H1 (cell line): ENCODE data around the gene STARD4. TPM values are rescaled to one million over a fixed set of nuclear protein-coding genes. Genes with fewer than 3 reads are reported as not detected.

Experiments
- CTCF ChIA-PET: fragments of 300-600 bp; sonication (Branson Sonifier 250); formaldehyde crosslinking; loops from one replicate; lab custom pipeline; 2021; ENCODE audit not compliant: partially characterized antibody; lab: Charles Lee
- POLR2A ChIA-PET: fragments of 300-600 bp; sonication (Branson Sonifier 250); formaldehyde crosslinking; loops from one replicate; lab custom pipeline; 2021; ENCODE audit warnings: inconsistent platforms; ENCODE audit not compliant: partially characterized antibody; lab: Charles Lee
- DNase-seq, 2 experiments: peaks; one replicate each; pipeline versions ENCODE4 v3.0.0 to v3.0.0-alpha.2; 2010 to 2022; ENCODE audit warnings: low spot score in 2 of 2, low read depth in 1 of 2, mixed read lengths in 1 of 2
- FAIRE-seq: peaks from 2 replicates; lab custom pipeline; 2011; peaks lifted over from hg19 to GRCh38; lab: Jason Lieb, UNC
- H2AFZ ChIP-seq: 2 replicates; pipeline ENCODE4 v1.8.1; 2012; ENCODE audit warnings: low read length, inconsistent platforms
- H2AK5ac ChIP-seq: 2 replicates; pipeline ENCODE4 v1.6.1; 2013; ENCODE audit warnings: low read depth, low read length
- H2BK120ac ChIP-seq: replicated peaks from 2 replicates; pipeline ENCODE3; 2013; ENCODE audit warnings: low read depth, low read length, inconsistent platforms
- H2BK12ac ChIP-seq: 2 replicates; pipeline ENCODE4 v1.6.1; 2013; ENCODE audit warnings: low read depth, low read length
- H2BK15ac ChIP-seq: 2 replicates; pipeline ENCODE4 v1.6.1; 2013; ENCODE audit warnings: low read length
- H2BK20ac ChIP-seq: 2 replicates; pipeline ENCODE4 v1.6.1; 2013; ENCODE audit warnings: low read length
- H2BK5ac ChIP-seq: 2 replicates; pipeline ENCODE4 v1.6.1; 2013; ENCODE audit warnings: low read depth, low read length
- H3K14ac ChIP-seq: 2 replicates; pipeline ENCODE4 v1.6.1; 2013; ENCODE audit warnings: inconsistent platforms; ENCODE audit not compliant: insufficient read length
- H3K18ac ChIP-seq: 2 replicates; pipeline ENCODE4 v1.6.1; 2013; ENCODE audit warnings: low read length; ENCODE audit errors: extremely low read depth
- H3K23ac ChIP-seq: 2 replicates; pipeline ENCODE4 v1.6.1; 2013; ENCODE audit warnings: inconsistent platforms; ENCODE audit not compliant: insufficient read length
- H3K23me2 ChIP-seq: 2 replicates; pipeline ENCODE4 v1.6.1; 2013; ENCODE audit warnings: low read depth, low read length
- H3K27ac ChIP-seq: 2 replicates; pipeline ENCODE4 v1.6.1; 2011; ENCODE audit warnings: low read depth, low read length, inconsistent platforms
- H3K27me3 ChIP-seq, 4 experiments: replicated peaks in 1 of 4; 1 replicate in 1 of 4; 2 replicates in 3 of 4; pipeline versions ENCODE4 v1.6.1 to v1.8.1; 2011 to 2013; ENCODE audit warnings: low read length in 3 of 4, mild to moderate bottlenecking in 3 of 4, inconsistent platforms in 2 of 4, mixed read lengths in 2 of 4, moderate library complexity in 1 of 4; ENCODE audit not compliant: control insufficient read depth in 3 of 4, insufficient read depth in 3 of 4; ENCODE audit errors: extremely low read depth in 1 of 4
- H3K36me3 ChIP-seq, 4 experiments: 2 replicates each; pipeline versions ENCODE4 v1.6.1 to v1.8.1; 2011 to 2013; ENCODE audit warnings: mild to moderate bottlenecking in 4 of 4, low read length in 3 of 4, moderate library complexity in 2 of 4, control low read depth in 1 of 4, inconsistent platforms in 1 of 4; ENCODE audit not compliant: insufficient read depth in 4 of 4, control insufficient read depth in 2 of 4
- H3K4ac ChIP-seq: replicated peaks from 2 replicates; pipeline ENCODE3; 2013; ENCODE audit warnings: low read length, low read depth, mixed read lengths, inconsistent platforms; ENCODE audit not compliant: insufficient read length
- H3K4me1 ChIP-seq, 4 experiments: replicated peaks in 1 of 4; 1 replicate in 1 of 4; 2 replicates in 3 of 4; pipeline versions ENCODE4 v1.6.1 to v1.8.1; 2011 to 2013; ENCODE audit warnings: low read length in 3 of 4, inconsistent platforms in 2 of 4, mixed read lengths in 1 of 4; ENCODE audit not compliant: insufficient read depth in 4 of 4, control insufficient read depth in 3 of 4
- H3K4me2 ChIP-seq, 2 experiments: 2 replicates each; pipeline versions ENCODE4 v1.6.1 to v1.8.1; 2011 to 2013; ENCODE audit warnings: low read depth in 2 of 2, low read length in 2 of 2, control low read depth in 1 of 2, inconsistent platforms in 1 of 2, mild to moderate bottlenecking in 1 of 2; ENCODE audit not compliant: insufficient read depth in 1 of 2
- H3K4me3 ChIP-seq, 4 experiments: fragments of 200-600, 300-600 bp in 1 of 4; sonication (generic), shearing (Covaris generic), sonication (Bioruptor Twin) in 1 of 4; 2 replicates each; pipeline versions ENCODE4 v1.5.1 to v1.8.1; 2011 to 2016; ENCODE audit warnings: low read length in 4 of 4, low read depth in 3 of 4, control low read depth in 2 of 4, inconsistent platforms in 2 of 4, mild to moderate bottlenecking in 2 of 4, mixed read lengths in 1 of 4, moderate library complexity in 1 of 4; ENCODE audit not compliant: insufficient read depth in 2 of 4; ENCODE audit errors: extremely low read depth in 1 of 4
- H3K56ac ChIP-seq: replicated peaks from 2 replicates; pipeline ENCODE3; 2013; ENCODE audit warnings: low read depth, mild to moderate bottlenecking, mixed read lengths, low read length, inconsistent platforms; ENCODE audit not compliant: insufficient read length
- H3K79me1 ChIP-seq: 2 replicates; pipeline ENCODE4 v1.6.1; 2013; ENCODE audit warnings: low read depth, low read length, control low read depth
- H3K79me2 ChIP-seq, 2 experiments: 2 replicates each; pipeline versions ENCODE4 v1.6.1 to v1.8.1; 2012 to 2013; ENCODE audit warnings: low read length in 2 of 2, mild to moderate bottlenecking in 2 of 2, inconsistent platforms in 1 of 2; ENCODE audit not compliant: insufficient read depth in 2 of 2, control insufficient read depth in 1 of 2
- H3K9ac ChIP-seq, 4 experiments: replicated peaks in 1 of 4; 1 replicate in 1 of 4; 2 replicates in 3 of 4; pipeline versions ENCODE4 v1.6.1 to v1.8.1; 2011 to 2013; ENCODE audit warnings: low read depth in 3 of 4, low read length in 3 of 4, control low read depth in 2 of 4, mild to moderate bottlenecking in 2 of 4, moderate library complexity in 2 of 4, inconsistent platforms in 1 of 4; ENCODE audit errors: extremely low read depth in 1 of 4
- H3K9me3 ChIP-seq, 2 experiments: 2 replicates each; pipeline versions ENCODE4 v1.6.1 to v1.8.1; 2012 to 2013; ENCODE audit warnings: mild to moderate bottlenecking in 2 of 2, moderate library complexity in 2 of 2, control low read depth in 1 of 2, inconsistent platforms in 1 of 2, low read depth in 1 of 2, low read length in 1 of 2, mixed read lengths in 1 of 2; ENCODE audit not compliant: insufficient read depth in 2 of 2
- H4K20me1 ChIP-seq, 2 experiments: replicated peaks in 1 of 2; 2 replicates each; pipeline versions ENCODE3 to v1.8.1; 2011 to 2013; ENCODE audit warnings: inconsistent platforms in 2 of 2, low read length in 2 of 2, mild to moderate bottlenecking in 1 of 2; ENCODE audit not compliant: insufficient read depth in 2 of 2, control insufficient read depth in 1 of 2
- H4K5ac ChIP-seq: 2 replicates; pipeline ENCODE4 v1.6.1; 2013; ENCODE audit warnings: low read length, low read depth, mixed read lengths, inconsistent platforms; ENCODE audit not compliant: insufficient read length
- H4K8ac ChIP-seq: 2 replicates; pipeline ENCODE4 v1.8.0; 2013; ENCODE audit warnings: mild to moderate bottlenecking, moderate library complexity, low read length, inconsistent platforms; ENCODE audit not compliant: insufficient read depth; ENCODE audit errors: extremely low read depth
- H4K91ac ChIP-seq: replicated peaks from 2 replicates; pipeline ENCODE3; 2013; ENCODE audit warnings: low read length, mixed read lengths, inconsistent platforms; ENCODE audit not compliant: insufficient read length
- CEBPB ChIP-seq: IDR thresholded peaks from 2 replicates; pipeline ENCODE4 v1.6.1; 2012; ENCODE audit warnings: low read depth, low read length
- MAX ChIP-seq: IDR thresholded peaks from 2 replicates; pipeline ENCODE4 v1.6.1; 2012; ENCODE audit warnings: inconsistent platforms
- RAD21 ChIP-seq, 2 experiments: IDR thresholded peaks in 1 of 2; conservative IDR thresholded peaks in 1 of 2; 2 replicates each; pipeline ENCODE4 v1.6.1; 2011; ENCODE audit warnings: low read depth in 2 of 2, low read length in 2 of 2, improper control_type of control experiment in 1 of 2, inconsistent platforms in 1 of 2, mild to moderate bottlenecking in 1 of 2, moderate library complexity in 1 of 2
- WGBS, 2 experiments: shearing (Covaris generic) in 1 of 2; methylation state at CpG; one replicate each; pipeline versions ENCODE4 v1.1.6 to v1.1.7; 2013 to 2015; ENCODE audit warnings: low lambda C conversion rate in 2 of 2, mixed read lengths in 2 of 2, inconsistent platforms in 1 of 2, low coverage in 1 of 2, missing lambda C conversion rate in 1 of 2; ENCODE audit not compliant: insufficient replicate concordance in 2 of 2, insufficient coverage in 1 of 2, insufficient read length in 1 of 2; ENCODE audit errors: extremely low coverage in 1 of 2, missing lambda C conversion rate in 1 of 2; 5-methylcytosine and 5-hydroxymethylcytosine counted together
- polyA plus RNA-seq, 7 experiments: library from polyadenylated mRNA; depleted of rRNA in 3 of 7; stranded (reverse) in 5 of 7; unstranded in 2 of 7; fragments of >200 nt in 5 of 7; fragments of 200-250 nt in 2 of 7; gene quantifications; 1 replicate in 5 of 7; 2 replicates in 1 of 7; 4 replicates in 1 of 7; pipeline versions ENCODE4 v1.2.1 to v1.2.3, GENCODE V29; 2011 to 2013; ENCODE audit warnings: missing spikeins in 2 of 7, mixed read lengths in 2 of 7
- total RNA-seq: library from RNA; stranded (reverse); fragmentation: NEBNext Ultra II Directional; extraction: Animal tissue kit (Norgen Biotek cat#: 25700); gene quantifications from 2 replicates; pipeline ENCODE4 v1.2.1, GENCODE V29; 2021

Gene STARD4
- total and polyA plus RNA-seq, 2 of the 8 experiments (the other 6 are each of a cell fraction or from before 2014, with no cell fraction given), result 10.8 to 47.9 TPM

- Histone ChIP-seq H3K27me3 (no peaks in the 10 kb centered on the region), H3K23me2 (no peaks in the 10 kb centered on the region), H3K4me3 (no peak overlapping the region), H2AFZ (no peak overlapping the region), H3K56ac (no peak overlapping the region), H2BK5ac (no peak overlapping the region), H2BK12ac (no peak overlapping the region), H4K20me1 (no peaks in the 10 kb centered on the region), H2BK20ac (no peak overlapping the region), H3K9me3 (no peaks in the 10 kb centered on the region), H3K36me3 (no peaks in the 10 kb centered on the region), H2BK120ac (no peak overlapping the region), H3K79me1 (no peaks in the 10 kb centered on the region), H3K4me2 (peak overlapping the region in 1 of 2 experiments; percentile 8; a peak in 1 of 4 replicates), H2AK5ac (no peak overlapping the region), H3K4me1 (no peaks in the 10 kb centered on the region; a peak in 1 of 7 replicates), H4K5ac (no peak overlapping the region), H4K8ac (no peak overlapping the region), H3K27ac (no peak overlapping the region), H3K18ac (no peak overlapping the region), H3K14ac (no peak overlapping the region), H3K9ac (no peak overlapping the region), H2BK15ac (no peak overlapping the region), H3K23ac (no peak overlapping the region), H3K79me2 (no peaks in the 10 kb centered on the region), H3K4ac (no peak overlapping the region), H4K91ac (no peak overlapping the region)
- ChIA-PET CTCF (interaction anchor here (2.5 kb wide), 1 partner anchor 14 kb away, joined by 14 read pairs; no protein-coding TSS in a partner anchor), POLR2A (no interaction called here)
- DNase-seq (no peak), FAIRE-seq (no peak)
- TF ChIP-seq MAX (no peak), CEBPB (no peak), RAD21 (IDR thresholded peaks at IDR 0.05 in 1 of 2, conservative IDR thresholded peaks at IDR 0.05 in 1 of 2; ENCODE audit: low read depth in 2 of 2, low read length in 2 of 2) (no peak)
- 66% methylated on average over 2 of the region's 2 CpGs; no CpG with 5 or more reads in 1 of the 2 experiments for WGBS, 2 experiments
Measured at GRCh38 chr5:111447822-111448221, 64.5 kb downstream of the STARD4 start.
